Measurements from ENCODE around the gene LPIN1. TPM values are rescaled to one million over a fixed set of nuclear protein-coding genes. Genes with fewer than 3 reads are reported as not detected.
A peak's percentile ranks its signal among the peaks of the same experiment; 100 is the strongest.

LPIN1 gene
- total and polyA plus RNA-seq, 2 of the 13 experiments (the other 11 are each of a cell fraction or from before 2014, with no cell fraction given), result 9.7 to 19.4 TPM

GRCh38 chr2:11738589-11739436, 7.6 kb upstream of the LPIN1 start (continued):
- TF ChIP-seq SUZ12 (IDR thresholded peaks at IDR 0.05; ENCODE audit: low read depth, low read length) (no peak), ZNF761 (CRISPR knock-in tag; conservative IDR thresholded peaks at IDR 0.05) (no peak), AGO1 (IDR thresholded peaks at IDR 0.05; ENCODE audit: low read depth, low read length, poor library complexity, severe bottlenecking) (no peak), ZFP36L1 (CRISPR knock-in tag; IDR thresholded peaks at IDR 0.05) (no peak), ZNF263 (CRISPR knock-in tag; IDR thresholded peaks at IDR 0.05) (0 out of 2 replicates have a peak, but pooled peaks have one; percentile 25), SMARCC2 (IDR thresholded peaks at IDR 0.05) (no peak), ETV6 (CRISPR knock-in tag; conservative IDR thresholded peaks at IDR 0.05) (no peak), MAFG (CRISPR knock-in tag; IDR thresholded peaks at IDR 0.05) (no peak), ZNF770 (CRISPR knock-in tag; IDR thresholded peaks at IDR 0.05) (no peak; the same call in 1 of the 2 replicates), IRF1 (CRISPR knock-in tag; IDR thresholded peaks at IDR 0.05; ENCODE audit: low read depth) (no peak), NFIC (IDR thresholded peaks at IDR 0.05; ENCODE audit: low read length) (no peak), SP2 (CRISPR knock-in tag; IDR thresholded peaks at IDR 0.05) (no peak), ZBTB14 (CRISPR knock-in tag; IDR thresholded peaks at IDR 0.05) (no peak), ELF4 (CRISPR knock-in tag; IDR thresholded peaks at IDR 0.05; ENCODE audit: borderline replicate concordance) (no peak), CCDC6 (CRISPR knock-in tag; IDR thresholded peaks at IDR 0.05) (no peak)
- TF ChIP-seq, protein P1, sequence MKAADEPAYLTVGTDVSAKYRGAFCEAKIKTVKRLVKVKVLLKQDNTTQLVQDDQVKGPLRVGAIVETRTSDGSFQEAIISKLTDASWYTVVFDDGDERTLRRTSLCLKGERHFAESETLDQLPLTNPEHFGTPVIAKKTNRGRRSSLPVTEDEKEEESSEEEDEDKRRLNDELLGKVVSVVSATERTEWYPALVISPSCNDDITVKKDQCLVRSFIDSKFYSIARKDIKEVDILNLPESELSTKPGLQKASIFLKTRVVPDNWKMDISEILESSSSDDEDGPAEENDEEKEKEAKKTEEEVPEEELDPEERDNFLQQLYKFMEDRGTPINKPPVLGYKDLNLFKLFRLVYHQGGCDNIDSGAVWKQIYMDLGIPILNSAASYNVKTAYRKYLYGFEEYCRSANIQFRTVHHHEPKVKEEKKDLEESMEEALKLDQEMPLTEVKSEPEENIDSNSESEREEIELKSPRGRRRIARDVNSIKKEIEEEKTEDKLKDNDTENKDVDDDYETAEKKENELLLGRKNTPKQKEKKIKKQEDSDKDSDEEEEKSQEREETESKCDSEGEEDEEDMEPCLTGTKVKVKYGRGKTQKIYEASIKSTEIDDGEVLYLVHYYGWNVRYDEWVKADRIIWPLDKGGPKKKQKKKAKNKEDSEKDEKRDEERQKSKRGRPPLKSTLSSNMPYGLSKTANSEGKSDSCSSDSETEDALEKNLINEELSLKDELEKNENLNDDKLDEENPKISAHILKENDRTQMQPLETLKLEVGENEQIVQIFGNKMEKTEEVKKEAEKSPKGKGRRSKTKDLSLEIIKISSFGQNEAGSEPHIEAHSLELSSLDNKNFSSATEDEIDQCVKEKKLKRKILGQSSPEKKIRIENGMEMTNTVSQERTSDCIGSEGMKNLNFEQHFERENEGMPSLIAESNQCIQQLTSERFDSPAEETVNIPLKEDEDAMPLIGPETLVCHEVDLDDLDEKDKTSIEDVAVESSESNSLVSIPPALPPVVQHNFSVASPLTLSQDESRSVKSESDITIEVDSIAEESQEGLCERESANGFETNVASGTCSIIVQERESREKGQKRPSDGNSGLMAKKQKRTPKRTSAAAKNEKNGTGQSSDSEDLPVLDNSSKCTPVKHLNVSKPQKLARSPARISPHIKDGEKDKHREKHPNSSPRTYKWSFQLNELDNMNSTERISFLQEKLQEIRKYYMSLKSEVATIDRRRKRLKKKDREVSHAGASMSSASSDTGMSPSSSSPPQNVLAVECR (CRISPR knock-in tag; IDR thresholded peaks at IDR 0.05; ENCODE audit: borderline replicate concordance), result peak; percentile 64; the same call in 1 of the 2 replicates
